ENCODE data around the gene TSC22D2.

- no peak for TF ChIP-seq CTCF (conservative IDR thresholded peaks at IDR 0.05; ENCODE audit: low read depth, low read length)
- TF ChIP-seq RAD21 (IDR thresholded peaks at IDR 0.05; ENCODE audit: low read length), result no peak
- TF ChIP-seq POLR2A (IDR thresholded peaks at IDR 0.05; ENCODE audit: low read depth, low read length), result no peak
- TF ChIP-seq MAZ (IDR thresholded peaks at IDR 0.05; ENCODE audit: borderline replicate concordance, low read depth, low read length), result no peak
- no peak for TF ChIP-seq USF2 (IDR thresholded peaks at IDR 0.05; ENCODE audit: low read depth, low read length)
- TF ChIP-seq CEBPB (IDR thresholded peaks at IDR 0.05; ENCODE audit: low read depth, low read length), result no peak
- TF ChIP-seq NFE2L2 (IDR thresholded peaks at IDR 0.05; ENCODE audit: low read depth, low read length), result no peak
- no peak for TF ChIP-seq BHLHE40 (IDR thresholded peaks at IDR 0.05; ENCODE audit: low read depth, low read length)
Measured at GRCh38 chr3:150429767-150430671, 21.9 kb downstream of the TSC22D2 start.
